Measurements from ENCODE around the gene CXCR6. TPM values are rescaled to one million over a fixed set of nuclear protein-coding genes. Genes with fewer than 3 reads are reported as not detected.
A peak's percentile ranks its signal among the peaks of the same experiment; 100 is the strongest.

CXCR6 gene
- total and polyA plus RNA-seq, 2 experiments from 2014 or later: not detected

- DNase-seq: no peak
- Histone ChIP-seq H3K79me2 (ENCODE audit: insufficient read depth) (no peaks in the 10 kb centered on the region), H3K36me3 (ENCODE audit: low read depth) (no peaks in the 10 kb centered on the region), H3K4me2 (ENCODE audit: unreplicated experiment) (no peak overlapping the region), H3K27me3 (replicated peaks; ENCODE audit: insufficient read depth) (no peaks in the 10 kb centered on the region), H2AFZ (no peak overlapping the region), H4K20me1 (ENCODE audit: insufficient read depth) (no peaks in the 10 kb centered on the region), H3F3A (ENCODE audit: insufficient read depth) (peaks cover 3% of the 10 kb centered on the region; the same call in 1 of the 2 replicates), H3K9ac (no peak overlapping the region), H3K9me3 (ENCODE audit: low read depth) (no peaks in the 10 kb centered on the region), H3K4me1 (ENCODE audit: insufficient read depth) (peaks cover 18% of the 10 kb centered on the region), H3K9me2 (ENCODE audit: insufficient read depth) (no peaks in the 10 kb centered on the region), H3K4me3 (no peak overlapping the region), H3K27ac (no peak overlapping the region)
- TF ChIP-seq EZH2phosphoT487 (IDR thresholded peaks at IDR 0.05; ENCODE audit: insufficient read depth, low read depth) (no peak), EZH2 (IDR thresholded peaks at IDR 0.05; ENCODE audit: insufficient read depth, poor library complexity, severe bottlenecking) (no peak)
- in situ Hi-C loops (cut with MboI): no loop called here
- 71 to 78% methylated on average over 5 to 6 of the region's 6 CpGs for WGBS, 2 experiments (ENCODE audit: low coverage in 1 of 2, low lambda C conversion rate in 2 of 2, missing lambda C conversion rate in 2 of 2)
Observed at GRCh38 chr3:45912435-45912834, 30.8 kb upstream of the CXCR6 start.

GRCh38 chr3:45914362-45915058, 28.8 kb upstream of the CXCR6 start:
- in situ Hi-C loops (cut with MboI): no loop called here
- H3F3A ChIP-seq (ENCODE audit: insufficient read depth): no peaks in the 10 kb centered on the region
- no peak for DNase-seq
- TF ChIP-seq EZH2 (IDR thresholded peaks at IDR 0.05; ENCODE audit: insufficient read depth, poor library complexity, severe bottlenecking) (no peak), EZH2phosphoT487 (IDR thresholded peaks at IDR 0.05; ENCODE audit: insufficient read depth, low read depth) (no peak)
- H3K4me3 ChIP-seq: no peak overlapping the region
- H3K27me3 ChIP-seq (replicated peaks; ENCODE audit: insufficient read depth): no peaks in the 10 kb centered on the region
- peaks cover 10% of the 10 kb centered on the region for H3K4me1 ChIP-seq (ENCODE audit: insufficient read depth)
- no peaks in the 10 kb centered on the region for H3K36me3 ChIP-seq (ENCODE audit: low read depth)
- WGBS, 2 experiments (ENCODE audit: low coverage in 1 of 2, low lambda C conversion rate in 2 of 2, missing lambda C conversion rate in 2 of 2): 90 to 92% methylated on average over 7 of the region's 7 CpGs
- H3K9ac ChIP-seq: no peak overlapping the region
- H3K79me2 ChIP-seq (ENCODE audit: insufficient read depth): no peaks in the 10 kb centered on the region
- no peaks in the 10 kb centered on the region for H3K9me3 ChIP-seq (ENCODE audit: low read depth)
- no peak overlapping the region for H3K27ac ChIP-seq
- H3K4me2 ChIP-seq (ENCODE audit: unreplicated experiment): no peak overlapping the region
- H4K20me1 ChIP-seq (ENCODE audit: insufficient read depth): no peaks in the 10 kb centered on the region
- no peak overlapping the region for H2AFZ ChIP-seq
- no peaks in the 10 kb centered on the region for H3K9me2 ChIP-seq (ENCODE audit: insufficient read depth)

DNA sequence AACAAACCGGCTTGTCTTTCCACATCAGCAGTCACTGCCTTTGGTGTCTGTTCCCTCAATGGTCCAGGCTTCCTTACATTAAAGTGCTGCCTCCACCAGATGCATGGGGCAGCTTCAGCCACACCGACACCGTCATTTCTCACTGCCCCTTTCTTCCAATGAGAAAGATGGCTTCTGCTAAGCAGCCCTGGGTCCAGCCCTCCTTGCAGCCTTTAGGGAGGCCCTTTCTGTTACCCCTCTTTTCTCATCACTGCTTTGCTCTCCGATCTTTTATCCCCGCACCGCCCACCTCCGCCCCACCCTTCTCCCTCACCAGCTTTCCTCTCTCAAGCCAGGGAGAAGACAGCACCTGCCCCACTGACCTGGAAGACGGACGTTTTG, 28.2 kb upstream of the CXCR6 start:
- Histone ChIP-seq H3K79me2 (ENCODE audit: insufficient read depth) (no peaks in the 10 kb centered on the region), H2AFZ (no peak overlapping the region), H3K27ac (no peak overlapping the region), H3K4me3 (no peak overlapping the region), H3K4me2 (ENCODE audit: unreplicated experiment) (no peak overlapping the region), H3K27me3 (replicated peaks; ENCODE audit: insufficient read depth) (no peaks in the 10 kb centered on the region), H4K20me1 (ENCODE audit: insufficient read depth) (no peaks in the 10 kb centered on the region), H3K9me2 (ENCODE audit: insufficient read depth) (no peaks in the 10 kb centered on the region), H3K9me3 (ENCODE audit: low read depth) (no peaks in the 10 kb centered on the region), H3F3A (ENCODE audit: insufficient read depth) (no peaks in the 10 kb centered on the region), H3K36me3 (ENCODE audit: low read depth) (no peaks in the 10 kb centered on the region), H3K4me1 (ENCODE audit: insufficient read depth) (peaks cover 10% of the 10 kb centered on the region), H3K9ac (no peak overlapping the region; the same call in 1 of the 2 replicates)
- 87 to 91% methylated on average over 9 of the region's 9 CpGs for WGBS, 2 experiments (ENCODE audit: low coverage in 1 of 2, low lambda C conversion rate in 2 of 2, missing lambda C conversion rate in 2 of 2)
- in situ Hi-C loops (cut with MboI): no loop called here
- TF ChIP-seq EZH2phosphoT487 (IDR thresholded peaks at IDR 0.05; ENCODE audit: insufficient read depth, low read depth): no peak
- no peak for TF ChIP-seq EZH2 (IDR thresholded peaks at IDR 0.05; ENCODE audit: insufficient read depth, poor library complexity, severe bottlenecking)
- no peak for DNase-seq

DNA sequence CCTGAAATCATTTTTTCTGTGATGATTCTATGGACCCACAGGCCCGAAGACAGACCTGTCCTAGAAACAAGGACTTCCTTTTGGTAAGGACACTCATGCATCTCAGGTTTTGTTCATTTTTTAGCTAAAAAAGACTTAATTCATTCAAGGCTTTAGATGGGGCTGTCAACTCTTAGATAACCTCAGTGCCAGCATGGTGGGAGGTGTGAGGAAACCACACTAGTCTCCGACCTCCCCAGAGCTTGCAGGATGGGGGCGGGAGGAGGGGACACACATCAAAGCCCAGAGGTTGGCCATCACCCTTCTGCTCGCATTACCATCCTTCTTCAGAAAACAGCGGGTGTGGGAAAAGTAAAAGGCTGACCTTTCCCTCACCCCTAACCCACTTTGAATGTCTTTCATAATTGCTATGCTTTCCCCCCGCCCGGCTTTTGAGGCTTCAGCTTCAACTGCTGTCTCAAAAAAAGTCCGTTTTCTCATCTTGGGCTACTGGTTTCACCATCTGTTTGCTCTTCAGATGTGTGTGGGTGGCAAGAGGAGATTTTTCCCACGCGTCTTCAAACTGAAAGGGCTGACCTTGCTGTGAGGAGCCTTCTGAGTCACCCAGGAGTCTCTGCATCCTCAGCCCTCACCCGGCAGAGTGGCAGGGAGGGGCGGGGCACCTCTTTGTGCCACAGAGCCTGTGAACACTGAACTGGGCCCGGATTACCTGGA, 27.6 kb upstream of the CXCR6 start:
- in situ Hi-C loops (cut with MboI): no loop called here
- Histone ChIP-seq H3K27ac (no peak overlapping the region), H3K9ac (peak overlapping the region; percentile 43)

More for the DNA sequence above, 27.6 kb upstream of the CXCR6 start:
- Histone ChIP-seq H3K9me2 (ENCODE audit: insufficient read depth) (no peaks in the 10 kb centered on the region), H3K4me3 (0 out of 2 replicates have a peak overlapping the region, but pooled peaks have one; percentile 15), H3K4me2 (ENCODE audit: unreplicated experiment) (peak overlapping the region; percentile 26), H4K20me1 (ENCODE audit: insufficient read depth) (no peaks in the 10 kb centered on the region), H3K9me3 (ENCODE audit: low read depth) (no peaks in the 10 kb centered on the region), H3K4me1 (ENCODE audit: insufficient read depth) (peaks cover 10% of the 10 kb centered on the region), H3K27me3 (replicated peaks; ENCODE audit: insufficient read depth) (no peaks in the 10 kb centered on the region), H2AFZ (no peak overlapping the region), H3F3A (ENCODE audit: insufficient read depth) (no peaks in the 10 kb centered on the region), H3K79me2 (ENCODE audit: insufficient read depth) (no peaks in the 10 kb centered on the region), H3K36me3 (ENCODE audit: low read depth) (no peaks in the 10 kb centered on the region)
- DNase-seq: peak; percentile 98
- TF ChIP-seq EZH2 (IDR thresholded peaks at IDR 0.05; ENCODE audit: insufficient read depth, poor library complexity, severe bottlenecking): no peak
- TF ChIP-seq EZH2phosphoT487 (IDR thresholded peaks at IDR 0.05; ENCODE audit: insufficient read depth, low read depth): no peak
- 32% methylated on average over 11 to 13 of the region's 13 CpGs for WGBS, 2 experiments (ENCODE audit: low coverage in 1 of 2, low lambda C conversion rate in 2 of 2, missing lambda C conversion rate in 2 of 2)

Measured in GM23248 (cell line).